ES-I3 (cell line): ENCODE data around the gene SCMH1.
"Not testable (repeated sequence)": the region's sequence is repeated elsewhere in the genome, so short reads cannot be mapped to it uniquely, and the experiment has no call there.

ENCODE experiments used
- H3K36me3 ChIP-seq: 2 replicates; pipeline ENCODE4 v1.6.1; 2013; ENCODE audit warnings: mild to moderate bottlenecking, low read length, control low read depth, moderate library complexity; ENCODE audit not compliant: insufficient read depth
- H3K4me1 ChIP-seq: 2 replicates; pipeline ENCODE4 v1.6.1; 2013; ENCODE audit warnings: mild to moderate bottlenecking, control low read depth, low read length; ENCODE audit not compliant: insufficient read depth
- H3K9ac ChIP-seq: 2 replicates; pipeline ENCODE4 v1.6.1; 2013; ENCODE audit warnings: low read depth, mild to moderate bottlenecking, low read length, moderate library complexity
- H3K9me3 ChIP-seq: 2 replicates; pipeline ENCODE4 v1.6.1; 2013; ENCODE audit warnings: mild to moderate bottlenecking, low read length, moderate library complexity; ENCODE audit not compliant: control insufficient read depth, insufficient read depth

SCMH1 gene

GRCh38 chr1:41272601-41273000 is 30.5 kb upstream of the SCMH1 start:
- Histone ChIP-seq H3K36me3 (no peaks in the 10 kb centered on the region), H3K9ac (no peak overlapping the region), H3K4me1 (no peaks in the 10 kb centered on the region), H3K9me3 (no peaks in the 10 kb centered on the region)

GRCh38 chr1:41268154-41268770 is 26.2 kb upstream of the SCMH1 start:
- no peak overlapping the region for H3K9ac ChIP-seq
- no peaks in the 10 kb centered on the region for H3K36me3 ChIP-seq
- no peaks in the 10 kb centered on the region for H3K9me3 ChIP-seq
- no peaks in the 10 kb centered on the region for H3K4me1 ChIP-seq

- no peak overlapping the region for H3K9ac ChIP-seq
- no peaks in the 10 kb centered on the region for H3K4me1 ChIP-seq
- no peaks in the 10 kb centered on the region for H3K36me3 ChIP-seq
- no peaks in the 10 kb centered on the region for H3K9me3 ChIP-seq
These were observed 20.0 kb upstream of the SCMH1 start for GRCh38 chr1:41261926-41262618.

GRCh38 chr1:41260768-41261167 is 18.7 kb upstream of the SCMH1 start:
- Histone ChIP-seq H3K4me1 (no peaks in the 10 kb centered on the region), H3K36me3 (no peaks in the 10 kb centered on the region), H3K9me3 (no peaks in the 10 kb centered on the region), H3K9ac (no peak overlapping the region)

GRCh38 chr1:41259221-41259620 is 17.1 kb upstream of the SCMH1 start:
- Histone ChIP-seq H3K4me1 (no peaks in the 10 kb centered on the region), H3K36me3 (no peaks in the 10 kb centered on the region), H3K9me3 (no peaks in the 10 kb centered on the region), H3K9ac (no peak overlapping the region)

- Histone ChIP-seq H3K9ac (no peak overlapping the region), H3K36me3 (no peaks in the 10 kb centered on the region), H3K4me1 (no peaks in the 10 kb centered on the region), H3K9me3 (no peaks in the 10 kb centered on the region)
These were observed 13.9 kb upstream of the SCMH1 start for GRCh38 chr1:41255978-41256377.

- not testable (repeated sequence) for H3K4me1 ChIP-seq, H3K36me3 ChIP-seq, H3K9me3 ChIP-seq, H3K9ac ChIP-seq
These were observed 9.0 kb upstream of the SCMH1 start for GRCh38 chr1:41251120-41251519.

- Histone ChIP-seq H3K9ac (no peak overlapping the region), H3K36me3 (no peaks in the 10 kb centered on the region), H3K9me3 (no peaks in the 10 kb centered on the region), H3K4me1 (no peaks in the 10 kb centered on the region)
These were observed 7.2 kb upstream of the SCMH1 start for GRCh38 chr1:41249319-41249718.

GRCh38 chr1:41246568-41246967 is 4.5 kb upstream of the SCMH1 start:
- Histone ChIP-seq H3K4me1 (no peaks in the 10 kb centered on the region), H3K36me3 (no peaks in the 10 kb centered on the region), H3K9ac (no peak overlapping the region), H3K9me3 (no peaks in the 10 kb centered on the region)

GRCh38 chr1:41245659-41246058 is 3.6 kb upstream of the SCMH1 start:
- Histone ChIP-seq H3K9ac (no peak overlapping the region), H3K36me3 (no peaks in the 10 kb centered on the region), H3K4me1 (no peaks in the 10 kb centered on the region), H3K9me3 (no peaks in the 10 kb centered on the region)

GRCh38 chr1:41243079-41243385 is 926 bp upstream of the SCMH1 start:
- peak overlapping the region; percentile 70; the same call in 1 of the 2 replicates for H3K9ac ChIP-seq
- no peaks in the 10 kb centered on the region for H3K9me3 ChIP-seq
- H3K4me1 ChIP-seq: peaks cover 8% of the 10 kb centered on the region; the same call in 1 of the 2 replicates
- H3K36me3 ChIP-seq: no peaks in the 10 kb centered on the region

- Histone ChIP-seq H3K36me3 (no peaks in the 10 kb centered on the region), H3K4me1 (peaks cover 8% of the 10 kb centered on the region; the same call in 1 of the 2 replicates), H3K9ac (peak overlapping the region; percentile 70), H3K9me3 (no peaks in the 10 kb centered on the region)
These were observed 404 bp upstream of the SCMH1 start for GRCh38 chr1:41242342-41243078.

GRCh38 chr1:41241354-41241748 is 755 bp downstream of the SCMH1 start:
- peak overlapping the region; percentile 68 for H3K9ac ChIP-seq
- no peaks in the 10 kb centered on the region for H3K9me3 ChIP-seq
- peaks cover 18% of the 10 kb centered on the region for H3K4me1 ChIP-seq
- no peaks in the 10 kb centered on the region for H3K36me3 ChIP-seq

- peaks cover 22% of the 10 kb centered on the region for H3K4me1 ChIP-seq
- H3K36me3 ChIP-seq: no peaks in the 10 kb centered on the region
- peak overlapping the region; percentile 68 for H3K9ac ChIP-seq
- H3K9me3 ChIP-seq: no peaks in the 10 kb centered on the region
These were observed 1.2 kb downstream of the SCMH1 start for GRCh38 chr1:41240781-41241353.
